T-cell (primary cell): Measurements from ENCODE around the gene USH2A. TPM values are rescaled to one million over a fixed set of nuclear protein-coding genes. Genes with fewer than 3 reads are reported as not detected.

Experiments
- ATAC-seq, 4 experiments: fragments of 200-7000 bp in 3 of 4; fragments of 150-1000 bp in 1 of 4; cut with Tn5 transposase; replicated peaks in 1 of 4; 1 replicate in 3 of 4; 2 replicates in 1 of 4; pipeline ENCODE4 v1.10.0; 2021; ENCODE audit warnings: moderate library complexity in 3 of 4, mild to moderate bottlenecking in 2 of 4, moderate number of reproducible peaks in 1 of 4
- CTCF ChIA-PET, 2 donors: fragments of 300-600 bp; sonication (Branson Sonifier 250); formaldehyde crosslinking; loops; one replicate each; lab custom pipeline; 2022; ENCODE audit warnings: antibody characterized with exemption in 2 of 2; lab: Charles Lee
- POLR2A ChIA-PET, 2 donors: fragments of 300-600 bp; sonication (Branson Sonifier 250); formaldehyde crosslinking; loops; one replicate each; lab custom pipeline; 2022; ENCODE audit warnings: antibody characterized with exemption in 2 of 2; lab: Charles Lee
- DNase-seq, 35 experiments: peaks; one replicate each; pipeline versions ENCODE4 v3.0.0 to v3.0.0-alpha.2; 2013 to 2023
- H3K27ac ChIP-seq: one replicate; pipeline ENCODE4 v1.5.1; 2013; ENCODE audit warnings: low read length
- H3K27me3 ChIP-seq, 2 experiments: replicated peaks in 1 of 2; 1 replicate in 1 of 2; 2 replicates in 1 of 2; pipeline versions ENCODE4 v1.6.1 to v1.7.0; 2013; ENCODE audit warnings: low read length in 1 of 2, mixed read lengths in 1 of 2; ENCODE audit not compliant: control insufficient read depth in 2 of 2, insufficient read depth in 2 of 2; ENCODE audit errors: extremely low read depth in 1 of 2
- H3K36me3 ChIP-seq, 2 donors: 1 replicate in 1 of 2; 2 replicates in 1 of 2; pipeline versions ENCODE4 v1.6.1 to v1.7.0; 2013; ENCODE audit warnings: low read length in 1 of 2; ENCODE audit not compliant: control insufficient read depth in 2 of 2, insufficient read depth in 1 of 2; ENCODE audit errors: extremely low read depth in 1 of 2
- H3K4me1 ChIP-seq, 2 experiments: 1 replicate in 1 of 2; 2 replicates in 1 of 2; pipeline versions ENCODE4 v1.6.1 to v1.7.0; 2013; ENCODE audit warnings: low read length in 2 of 2, mixed read lengths in 1 of 2; ENCODE audit not compliant: insufficient read depth in 2 of 2, control insufficient read depth in 1 of 2; ENCODE audit errors: extremely low read depth in 1 of 2
- H3K4me3 ChIP-seq, 2 donors: 1 replicate in 1 of 2; 2 replicates in 1 of 2; pipeline versions ENCODE4 v1.5.1 to v1.7.0; 2013; ENCODE audit warnings: mild to moderate bottlenecking in 2 of 2, low read length in 1 of 2, moderate library complexity in 1 of 2; ENCODE audit not compliant: control insufficient read depth in 1 of 2; ENCODE audit errors: extremely low read depth in 1 of 2
- H3K9me3 ChIP-seq: 2 replicates; pipeline ENCODE4 v1.7.0; 2013
- H3K27ac Mint-ChIP-seq, 2 donors: one replicate each; pipeline ENCODE4 v1.8.0; 2020 to 2021; ENCODE audit warnings: mild to moderate bottlenecking in 2 of 2, mixed read lengths in 2 of 2
- H3K27me3 Mint-ChIP-seq, 2 donors: one replicate each; pipeline ENCODE4 v1.8.0; 2021 to 2022; ENCODE audit warnings: mixed read lengths in 2 of 2
- H3K36me3 Mint-ChIP-seq: one replicate; pipeline ENCODE4 v1.8.0; 2021; ENCODE audit warnings: mixed read lengths
- H3K4me1 Mint-ChIP-seq, 3 donors: one replicate each; pipeline ENCODE4 v1.8.0; 2020 to 2022; ENCODE audit warnings: mixed read lengths in 3 of 3, mild to moderate bottlenecking in 1 of 3
- H3K4me3 Mint-ChIP-seq, 3 donors: one replicate each; pipeline ENCODE4 v1.8.0; 2020 to 2022; ENCODE audit warnings: mild to moderate bottlenecking in 3 of 3, mixed read lengths in 3 of 3, moderate library complexity in 3 of 3
- H3K9me3 Mint-ChIP-seq, 3 donors: one replicate each; pipeline ENCODE4 v1.8.0; 2020 to 2022; ENCODE audit warnings: mixed read lengths in 3 of 3
- WGBS: methylation state at CpG from one replicate; pipeline ENCODE4 v1.1.5; 2013; ENCODE audit warnings: missing lambda C conversion rate; ENCODE audit not compliant: insufficient coverage; 5-methylcytosine and 5-hydroxymethylcytosine counted together
- total RNA-seq, 35 experiments: library from RNA in 6 of 35; stranded (reverse) in 6 of 35; fragments of 120-200 nt in 1 of 35; gene quantifications; one replicate each; pipeline versions ENCODE4 v1.2.1 to v1.2.4 and lab custom pipeline; 2013 to 2026

USH2A gene
- total RNA-seq, 5 donors from 2014 or later (not counting 1 experiment from before 2014, with no cell fraction given) = not detected

GRCh38 chr1:215844266-215844665 lies 579.0 kb downstream of the USH2A start:
- Histone ChIP-seq H3K27me3 (no peaks in the 10 kb centered on the region), H3K4me1 (no peaks in the 10 kb centered on the region), H3K9me3 (no peaks in the 10 kb centered on the region), H3K36me3 (no peaks in the 10 kb centered on the region), H3K4me3 (no peak overlapping the region), H3K27ac (no peak overlapping the region)
- H3K36me3 Mint-ChIP-seq = no peaks in the 10 kb centered on the region
- ChIA-PET CTCF (interaction anchor here in 1 of 2 donors (0.5 kb wide), 1 partner anchor 291 kb away, joined by 3 read pairs; no protein-coding TSS in a partner anchor), POLR2A (no interaction called here)
- no peak overlapping the region for H3K27ac Mint-ChIP-seq
- WGBS = no CpG with 5 or more reads among the region's 4 CpGs
- no peaks in the 10 kb centered on the region for H3K27me3 Mint-ChIP-seq
- H3K4me3 Mint-ChIP-seq = no peak overlapping the region
- DNase-seq (no peak), ATAC-seq (no peak)
- H3K9me3 Mint-ChIP-seq = peaks cover 14 to 22% (median 20%) of the 10 kb centered on the region in 3 donors
- H3K4me1 Mint-ChIP-seq = no peaks in the 10 kb centered on the region

- no peaks in the 10 kb centered on the region for H3K36me3 Mint-ChIP-seq
- DNase-seq (no peak), ATAC-seq (no peak)
- no peak overlapping the region for H3K27ac Mint-ChIP-seq
- H3K4me3 ChIP-seq = no peak overlapping the region
- no peaks in the 10 kb centered on the region for H3K27me3 Mint-ChIP-seq
- WGBS = no CpG with 5 or more reads among the region's 3 CpGs
- no peaks in the 10 kb centered on the region for H3K4me1 ChIP-seq
- H3K4me3 Mint-ChIP-seq = no peak overlapping the region
- POLR2A ChIA-PET = no interaction called here
- H3K4me1 Mint-ChIP-seq = no peaks in the 10 kb centered on the region
- H3K36me3 ChIP-seq = no peaks in the 10 kb centered on the region
- no peaks in the 10 kb centered on the region for H3K9me3 ChIP-seq
- H3K27me3 ChIP-seq = no peaks in the 10 kb centered on the region
- no peak overlapping the region for H3K27ac ChIP-seq
- CTCF ChIA-PET = no interaction called here
- H3K9me3 Mint-ChIP-seq = peaks cover 14 to 22% (median 17%) of the 10 kb centered on the region in 3 donors
Measured at GRCh38 chr1:215842905-215843304, 580.3 kb downstream of the USH2A start.

GRCh38 chr1:215835951-215836350 lies 587.3 kb downstream of the USH2A start:
- H3K27ac Mint-ChIP-seq = no peak overlapping the region
- no CpG with 5 or more reads among the region's 2 CpGs for WGBS
- no peaks in the 10 kb centered on the region for H3K36me3 ChIP-seq
- H3K27me3 ChIP-seq = no peaks in the 10 kb centered on the region
- ChIA-PET CTCF (no interaction called here), POLR2A (no interaction called here)
- DNase-seq (no peak), ATAC-seq (no peak)
- no peaks in the 10 kb centered on the region for H3K36me3 Mint-ChIP-seq
- no peaks in the 10 kb centered on the region for H3K27me3 Mint-ChIP-seq
- H3K4me3 Mint-ChIP-seq = no peak overlapping the region
- H3K4me1 Mint-ChIP-seq = no peaks in the 10 kb centered on the region
- H3K4me3 ChIP-seq = no peak overlapping the region
- H3K4me1 ChIP-seq = no peaks in the 10 kb centered on the region
- H3K27ac ChIP-seq = no peak overlapping the region
- H3K9me3 ChIP-seq = no peaks in the 10 kb centered on the region
- H3K9me3 Mint-ChIP-seq = peaks cover 2 to 11% (median 10%) of the 10 kb centered on the region in 3 donors

DNA sequence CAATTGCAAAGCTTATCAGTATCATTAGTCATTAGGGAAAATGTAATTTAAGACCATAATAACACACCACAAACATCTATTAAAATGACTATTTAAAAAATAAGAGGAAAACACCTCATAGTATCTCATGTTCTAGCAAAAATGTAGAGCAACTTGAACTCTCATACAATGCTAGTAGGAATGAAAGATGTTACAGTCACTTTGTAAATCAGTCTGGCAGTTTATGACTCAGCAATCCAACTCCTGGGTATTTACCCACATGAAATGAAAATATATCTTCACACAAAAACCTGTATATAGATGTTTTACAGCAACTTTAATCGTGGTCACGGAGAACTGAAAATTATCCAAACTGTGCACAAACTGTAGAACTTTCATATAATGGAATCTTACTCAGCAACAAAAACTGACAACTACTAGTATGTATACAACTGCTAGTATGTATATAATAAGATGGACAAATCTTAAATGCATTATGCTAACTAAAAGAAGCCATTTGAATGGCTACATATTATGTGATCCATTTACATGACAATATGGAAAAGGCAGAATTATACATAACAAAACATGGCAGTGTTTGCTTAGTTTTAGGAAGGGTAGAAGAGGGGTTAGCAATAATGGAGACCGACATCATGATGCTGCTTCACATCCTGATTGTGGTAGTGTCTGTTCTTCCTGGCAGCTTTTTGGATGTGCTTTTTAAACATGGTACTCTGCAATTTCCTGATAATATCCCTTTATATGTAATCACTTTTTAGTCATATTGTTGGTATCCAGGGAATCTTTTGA lies 589.1 kb downstream of the USH2A start:
- H3K4me1 ChIP-seq = no peaks in the 10 kb centered on the region
- H3K9me3 Mint-ChIP-seq = peaks cover 0 to 25% (median 20%) of the 10 kb centered on the region in 3 donors
- ATAC-seq (no peak), DNase-seq (no peak)
- WGBS = no CpG with 5 or more reads among the region's 3 CpGs
- H3K4me3 Mint-ChIP-seq = no peak overlapping the region
- H3K36me3 Mint-ChIP-seq = no peaks in the 10 kb centered on the region
- CTCF ChIA-PET = no interaction called here
- no peaks in the 10 kb centered on the region for H3K27me3 ChIP-seq
- H3K27me3 Mint-ChIP-seq = no peaks in the 10 kb centered on the region
- H3K27ac Mint-ChIP-seq = no peak overlapping the region
- no peak overlapping the region for H3K27ac ChIP-seq
- no peak overlapping the region for H3K4me3 ChIP-seq
- no peaks in the 10 kb centered on the region for H3K4me1 Mint-ChIP-seq
- H3K36me3 ChIP-seq = no peaks in the 10 kb centered on the region
- H3K9me3 ChIP-seq = no peaks in the 10 kb centered on the region
- POLR2A ChIA-PET = no interaction called here

GRCh38 chr1:215830226-215830810 lies 592.9 kb downstream of the USH2A start:
- no peak overlapping the region for H3K4me3 Mint-ChIP-seq
- ATAC-seq = no peak
- no peaks in the 10 kb centered on the region for H3K9me3 ChIP-seq
- H3K27ac Mint-ChIP-seq = no peak overlapping the region
- no peak for DNase-seq
- POLR2A ChIA-PET = no interaction called here
- no peaks in the 10 kb centered on the region for H3K27me3 ChIP-seq
- peaks cover 9 to 33% (median 20%) of the 10 kb centered on the region in 3 donors for H3K9me3 Mint-ChIP-seq
- no peaks in the 10 kb centered on the region for H3K4me1 Mint-ChIP-seq
- no peak overlapping the region for H3K4me3 ChIP-seq
- H3K27ac ChIP-seq = no peak overlapping the region
- H3K36me3 ChIP-seq = no peaks in the 10 kb centered on the region
- H3K27me3 Mint-ChIP-seq = no peaks in the 10 kb centered on the region
- CTCF ChIA-PET = interaction anchor here in 1 of 2 donors (0.6 kb wide), 2 partner anchors 24 to 1006 kb away, joined by 3 to 6 read pairs; no protein-coding TSS in a partner anchor
- no peaks in the 10 kb centered on the region for H3K4me1 ChIP-seq
- 93% methylated on average over 3 of the region's 7 CpGs for WGBS
- no peaks in the 10 kb centered on the region for H3K36me3 Mint-ChIP-seq

DNA sequence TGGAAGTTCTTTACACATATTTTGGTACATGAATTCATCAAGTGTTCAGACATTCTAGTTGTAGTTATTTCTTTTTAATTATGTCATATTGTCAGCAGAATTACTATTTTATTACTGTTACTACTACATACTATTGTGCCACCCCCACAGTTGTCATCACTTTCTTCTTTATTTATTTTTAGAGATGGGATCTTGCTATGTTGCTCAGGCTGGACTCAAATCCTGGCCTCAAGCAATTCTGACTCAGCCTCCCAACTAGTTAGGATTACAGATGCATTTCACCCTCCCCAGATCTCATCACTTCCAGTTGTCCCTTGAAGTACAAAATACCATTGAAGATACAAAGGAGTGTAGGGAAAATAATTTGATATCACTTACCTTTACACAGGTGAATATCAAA lies 598.2 kb downstream of the USH2A start:
- H3K9me3 Mint-ChIP-seq = peaks cover 23 to 34% (median 28%) of the 10 kb centered on the region in 3 donors
- H3K4me3 Mint-ChIP-seq = no peak overlapping the region
- Histone ChIP-seq H3K36me3 (no peaks in the 10 kb centered on the region), H3K4me1 (no peaks in the 10 kb centered on the region), H3K27me3 (no peaks in the 10 kb centered on the region), H3K9me3 (no peaks in the 10 kb centered on the region), H3K4me3 (no peak overlapping the region), H3K27ac (no peak overlapping the region)
- no peak overlapping the region for H3K27ac Mint-ChIP-seq
- no peaks in the 10 kb centered on the region for H3K27me3 Mint-ChIP-seq
- ATAC-seq = no peak
- no peaks in the 10 kb centered on the region for H3K36me3 Mint-ChIP-seq
- H3K4me1 Mint-ChIP-seq = no peaks in the 10 kb centered on the region
- no peak for DNase-seq
- CTCF ChIA-PET = no interaction called here
- POLR2A ChIA-PET = no interaction called here
